GM21423 (cell line): ENCODE results near the gene GRB10.

Source experiments
- ATAC-seq: cut with Tn5 transposase; IDR thresholded peaks from one replicate; pipeline ENCODE4 v1.9.1; 2021; ENCODE audit warnings: mild to moderate bottlenecking, moderate library complexity; ENCODE audit not compliant: unreplicated experiment

GRB10 gene

DNA sequence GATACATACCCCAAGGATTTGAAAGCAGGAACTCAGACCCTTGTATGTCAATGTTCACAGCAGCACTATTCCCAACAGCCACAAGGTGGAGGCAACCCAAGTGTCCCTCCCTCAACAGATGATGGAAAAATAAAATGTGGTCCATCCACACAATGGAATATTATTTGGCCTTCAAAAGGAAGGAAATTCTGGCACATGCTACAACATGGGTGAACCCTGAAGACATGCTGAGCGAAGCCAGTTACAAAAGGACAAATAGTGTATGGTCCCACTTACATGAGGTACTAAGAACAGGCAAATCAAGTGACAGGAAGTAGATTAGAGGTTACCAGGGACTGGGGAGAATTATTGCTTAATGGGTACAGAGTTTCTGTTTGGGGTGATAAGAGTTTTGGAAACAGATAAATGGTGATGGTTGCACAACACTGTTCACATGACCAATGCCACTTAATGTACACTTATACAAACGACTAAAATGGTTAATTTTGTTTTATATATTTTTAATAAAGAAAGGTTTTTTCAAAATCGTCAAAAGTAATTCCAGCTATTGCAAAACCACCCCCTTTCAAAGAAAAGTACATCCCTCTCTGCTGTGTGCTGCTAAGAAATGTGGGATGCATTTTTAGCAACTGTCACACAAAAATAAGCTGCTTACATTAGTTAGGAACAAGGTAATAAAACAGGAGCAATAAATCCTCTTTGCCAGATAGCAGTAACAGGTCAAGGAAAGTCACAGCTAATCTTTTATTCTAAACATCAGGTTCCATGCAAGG lies 85.7 kb downstream of the GRB10 start:
- no peak for ATAC-seq

DNA sequence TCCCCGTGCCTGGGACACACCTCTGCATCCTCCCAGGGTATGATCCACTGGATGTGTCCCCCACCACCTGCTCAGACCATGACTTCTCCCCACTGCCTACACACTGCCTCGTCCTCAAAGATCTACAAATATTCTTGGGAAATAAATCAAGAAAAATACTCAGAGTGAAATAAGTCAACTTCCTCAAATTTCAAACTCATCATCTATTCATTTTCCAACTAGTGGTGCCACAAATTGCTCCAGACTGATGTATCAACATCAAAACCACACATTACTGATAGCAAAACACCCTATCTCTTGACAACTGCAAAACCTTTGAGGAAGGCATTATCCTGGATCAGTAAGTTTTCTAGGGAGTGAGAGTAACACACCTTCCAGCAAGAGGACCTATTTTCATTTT lies 87.7 kb downstream of the GRB10 start:
- ATAC-seq = no peak

DNA sequence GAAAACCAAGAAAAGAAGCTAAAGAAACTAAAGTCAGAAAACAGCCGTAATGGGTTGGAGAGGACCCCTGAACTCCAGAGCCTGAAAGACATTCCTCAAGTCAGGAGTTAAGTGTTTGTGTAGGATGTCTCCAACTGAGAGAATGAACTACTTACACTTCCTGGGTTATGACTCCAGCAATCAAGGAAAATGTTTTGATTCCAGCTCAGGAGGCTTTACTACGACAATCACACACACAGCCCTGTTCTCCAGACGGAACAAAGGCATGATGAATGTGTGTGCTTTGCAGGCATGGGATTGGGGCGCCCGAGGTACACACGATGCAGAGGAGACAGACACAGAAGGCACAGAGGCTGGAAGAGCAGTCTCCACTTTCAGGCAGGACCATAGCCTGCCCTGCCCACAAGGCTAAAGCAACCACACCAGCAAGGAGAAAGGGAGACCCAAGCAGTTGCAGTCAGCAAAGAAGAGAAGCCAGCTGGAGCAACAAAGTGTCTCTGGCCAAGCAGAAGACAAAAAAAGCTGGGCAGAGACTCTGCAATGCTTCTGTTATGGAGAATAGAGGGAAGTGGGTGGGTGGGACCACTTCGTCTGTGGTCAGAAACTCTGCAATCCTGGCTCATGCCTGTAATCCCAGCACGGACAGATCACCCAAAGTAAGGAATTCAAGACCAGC lies 89.1 kb downstream of the GRB10 start:
- no peak for ATAC-seq

DNA sequence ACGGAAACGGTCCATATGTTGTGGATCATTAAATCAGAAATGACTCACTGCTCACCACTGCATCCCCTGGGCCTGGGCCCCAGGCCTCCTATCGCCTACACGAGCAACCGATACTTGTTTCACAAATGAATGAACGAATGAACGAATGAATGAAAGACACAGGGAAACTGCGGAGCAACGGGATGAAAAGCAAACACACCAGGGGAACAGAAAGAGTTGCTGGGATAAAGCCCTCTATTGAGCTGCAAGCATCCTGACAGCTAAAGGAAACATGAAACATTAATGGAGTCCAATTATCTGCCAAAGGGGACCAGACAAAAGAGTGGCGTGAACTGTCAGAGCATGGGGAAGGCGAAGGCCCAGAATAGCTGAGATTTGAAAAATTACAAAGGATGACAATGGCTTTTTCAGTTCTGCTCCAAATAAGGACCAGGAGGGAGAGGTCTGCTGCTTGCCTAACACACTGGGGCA lies 92.1 kb downstream of the GRB10 start:
- no peak for ATAC-seq

DNA sequence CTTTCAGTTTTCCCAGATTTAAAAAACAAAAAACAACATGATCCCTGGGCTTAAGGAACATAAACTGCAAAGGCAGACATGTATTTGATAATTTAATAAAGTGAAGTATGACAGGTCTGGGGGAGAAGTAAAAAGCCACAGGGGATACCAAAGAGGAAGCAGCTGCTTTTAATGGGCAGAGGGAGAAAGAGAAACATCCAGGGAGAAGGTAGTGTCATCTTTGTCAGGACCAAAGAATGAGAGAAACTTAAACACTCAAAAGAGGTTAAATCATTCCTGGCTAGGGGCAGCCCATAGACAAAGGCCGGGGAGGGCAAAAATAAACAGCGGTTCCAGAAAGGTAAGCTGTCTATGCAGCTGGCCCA lies 94.5 kb downstream of the GRB10 start:
- ATAC-seq = no peak

DNA sequence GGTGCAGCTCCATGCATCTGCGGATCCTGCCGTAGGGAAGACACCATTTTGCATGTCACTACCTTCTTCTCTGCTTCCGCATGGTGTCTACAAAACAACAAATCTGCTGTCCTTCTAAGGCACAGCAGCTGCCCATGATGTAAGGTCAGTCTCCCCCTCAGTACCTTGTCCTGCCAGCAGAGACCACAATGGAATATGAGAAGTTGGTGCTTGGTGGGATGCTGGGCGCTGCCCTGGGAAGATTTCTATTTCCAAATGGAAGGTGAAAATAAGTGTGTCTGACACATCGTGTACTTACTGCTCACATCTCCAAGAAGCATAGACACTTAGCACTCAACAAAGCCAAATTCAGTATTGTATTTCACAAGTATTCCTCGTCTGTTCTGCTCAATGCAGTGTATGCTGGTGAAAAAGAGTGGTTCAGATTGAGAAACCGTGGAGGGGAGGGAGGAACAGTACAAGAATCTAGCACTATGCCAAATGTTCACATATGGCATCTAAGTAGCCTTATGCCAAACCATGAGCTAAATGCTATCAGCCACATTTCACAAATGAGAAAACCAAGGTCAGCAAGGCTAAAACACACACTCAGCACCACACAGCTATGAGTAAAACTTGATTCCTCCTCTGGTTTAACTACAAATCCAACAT lies 95.0 kb downstream of the GRB10 start:
- no peak for ATAC-seq

DNA sequence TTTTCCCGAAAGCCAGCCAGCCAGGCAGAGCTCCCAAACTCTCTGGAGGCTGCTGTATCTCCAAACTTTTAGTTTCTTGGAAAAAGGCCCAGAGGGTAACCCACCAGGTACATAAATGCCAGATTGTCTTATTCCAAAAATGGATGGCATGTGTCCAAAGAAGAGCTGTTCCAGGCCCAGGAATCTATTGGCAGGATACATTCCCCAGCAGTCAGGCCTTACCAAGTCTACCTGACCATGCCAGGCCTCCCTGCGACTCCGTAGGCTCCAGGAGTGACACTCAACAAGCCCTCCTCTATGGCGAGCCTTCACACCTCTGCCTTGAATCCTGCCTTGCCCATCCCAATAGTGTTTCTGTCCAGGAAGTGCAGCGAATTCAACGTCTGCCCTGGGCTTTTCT lies 95.6 kb downstream of the GRB10 start:
- no peak for ATAC-seq

DNA sequence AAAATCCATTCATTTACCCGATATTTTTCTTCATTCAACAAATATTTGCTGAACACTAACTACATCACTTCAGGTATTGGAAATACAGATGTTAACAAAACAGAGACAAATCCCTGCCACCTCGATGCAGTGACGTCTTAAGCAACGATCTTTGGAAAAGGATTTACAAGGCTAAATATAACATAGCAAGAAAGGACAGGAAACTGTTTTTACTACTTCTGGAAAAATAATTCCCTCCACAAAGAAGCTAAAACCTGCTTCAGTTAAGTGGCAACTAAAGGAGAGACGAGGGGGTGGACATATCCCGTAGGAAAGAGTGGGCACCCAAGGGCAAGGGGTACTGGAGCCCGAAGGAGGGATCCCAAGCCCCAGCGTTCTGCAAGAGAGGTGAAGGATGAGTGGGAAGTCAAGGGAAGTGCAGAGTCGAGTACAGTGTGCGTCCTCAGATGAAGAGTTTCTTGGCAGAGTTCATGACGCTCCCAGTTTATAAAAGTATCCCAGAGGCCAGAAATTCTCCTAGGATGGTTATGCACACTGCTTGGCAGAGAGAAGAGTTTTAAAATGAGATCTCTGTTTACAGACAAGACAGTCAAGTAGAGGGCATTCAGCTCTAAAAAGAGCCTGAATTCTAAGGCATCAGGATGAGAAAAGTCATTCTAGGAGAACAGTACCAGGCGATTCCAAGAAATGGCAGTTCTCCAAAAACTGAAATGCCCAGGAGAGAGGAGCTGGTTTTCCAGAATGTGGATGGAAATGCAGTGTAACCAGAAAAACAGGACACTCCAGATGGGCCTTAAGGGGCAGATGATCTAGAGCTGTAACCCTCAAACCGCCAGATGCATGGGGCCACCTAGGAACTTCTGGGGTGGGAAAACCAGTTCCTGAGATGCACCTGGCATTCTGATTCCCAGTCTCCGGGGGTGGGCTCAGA lies 97.3 kb downstream of the GRB10 start:
- no peak for ATAC-seq

DNA sequence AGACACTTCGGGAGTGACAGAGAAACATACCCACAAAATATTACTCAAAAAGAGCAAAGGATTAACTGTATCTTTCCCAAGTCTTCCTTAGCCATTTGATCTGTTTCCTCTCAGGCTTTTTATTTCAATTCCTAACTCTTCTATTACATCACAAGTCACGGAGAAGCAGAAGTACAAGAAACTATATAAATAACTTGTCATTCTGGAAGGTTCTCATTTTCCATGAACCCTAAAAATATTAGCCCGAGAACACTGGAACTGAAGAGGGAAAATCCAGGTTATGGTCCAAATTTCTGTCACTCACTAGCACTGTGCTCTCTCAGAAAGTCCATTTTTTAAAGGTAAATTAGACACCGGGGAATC lies 98.0 kb downstream of the GRB10 start:
- no peak for ATAC-seq

DNA sequence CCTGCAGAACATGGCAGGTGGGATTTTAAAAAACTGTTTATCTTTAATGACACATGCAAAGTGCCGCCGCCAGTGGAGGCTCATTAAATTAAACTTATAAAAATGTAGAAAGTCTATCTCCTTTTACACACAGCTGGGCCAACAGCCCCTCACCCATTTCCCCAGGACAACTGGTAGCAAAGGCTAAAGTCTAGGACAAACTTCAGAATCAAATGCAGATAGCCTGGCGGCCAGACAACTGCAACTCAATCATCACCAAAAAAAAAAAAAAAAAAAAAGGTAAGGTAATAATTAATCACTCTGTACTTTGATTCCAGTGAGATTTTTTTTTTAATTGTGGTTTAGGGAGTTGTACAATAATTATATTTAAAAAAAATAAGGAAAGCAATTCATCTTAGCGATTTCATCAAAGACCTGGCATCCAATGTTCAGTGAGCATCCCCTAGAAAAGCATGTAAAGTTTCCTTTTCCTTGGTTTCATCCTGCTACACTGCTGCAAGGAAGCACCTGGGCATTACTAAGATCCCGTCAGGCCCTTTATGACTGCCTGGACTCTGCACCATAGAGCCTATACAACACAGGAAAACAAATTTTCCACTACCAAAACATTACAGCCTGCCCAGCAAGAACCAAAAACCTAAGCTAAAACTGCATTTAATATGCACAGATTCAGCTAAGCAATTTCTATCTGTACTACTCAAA lies 98.5 kb downstream of the GRB10 start:
- no peak for ATAC-seq

DNA sequence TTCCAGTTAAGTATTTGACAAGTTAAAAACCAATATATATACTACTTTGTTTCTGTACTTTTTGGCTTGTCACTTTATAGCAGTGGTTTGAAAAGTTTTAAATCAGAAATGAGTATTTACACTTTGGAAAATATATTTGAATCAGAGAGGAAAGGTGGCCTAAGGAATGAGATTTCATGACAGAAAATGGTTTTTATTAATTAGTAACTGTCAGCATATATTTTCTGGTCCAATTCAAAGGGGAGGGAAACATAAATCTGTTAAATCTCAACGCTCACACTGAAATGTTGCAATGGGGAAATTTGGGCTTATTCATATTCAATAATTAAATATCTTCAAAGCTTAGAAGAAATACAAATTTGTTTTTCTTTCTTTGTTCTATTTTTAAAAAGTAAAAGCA lies 100.1 kb downstream of the GRB10 start:
- no peak for ATAC-seq

DNA sequence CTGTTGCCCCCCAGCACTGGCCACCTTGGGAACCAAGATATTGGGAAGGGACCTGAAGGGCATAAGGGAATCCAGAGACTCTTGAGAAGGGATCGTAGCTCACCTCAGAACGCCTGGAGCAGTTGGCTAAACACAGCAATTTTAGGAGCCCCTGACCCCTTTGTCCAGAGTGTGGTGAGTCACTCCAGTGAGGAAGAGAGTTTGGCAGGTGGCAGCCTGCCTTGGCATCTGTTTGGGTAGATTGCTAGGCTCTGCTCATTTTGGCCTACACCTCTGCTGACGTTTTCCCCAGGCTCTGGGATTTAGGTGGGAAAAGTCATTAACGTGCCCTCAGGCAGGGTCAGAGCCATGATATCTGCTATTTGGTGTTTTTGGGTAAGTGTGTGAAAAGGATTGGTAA lies 100.6 kb downstream of the GRB10 start:
- ATAC-seq = no peak

DNA sequence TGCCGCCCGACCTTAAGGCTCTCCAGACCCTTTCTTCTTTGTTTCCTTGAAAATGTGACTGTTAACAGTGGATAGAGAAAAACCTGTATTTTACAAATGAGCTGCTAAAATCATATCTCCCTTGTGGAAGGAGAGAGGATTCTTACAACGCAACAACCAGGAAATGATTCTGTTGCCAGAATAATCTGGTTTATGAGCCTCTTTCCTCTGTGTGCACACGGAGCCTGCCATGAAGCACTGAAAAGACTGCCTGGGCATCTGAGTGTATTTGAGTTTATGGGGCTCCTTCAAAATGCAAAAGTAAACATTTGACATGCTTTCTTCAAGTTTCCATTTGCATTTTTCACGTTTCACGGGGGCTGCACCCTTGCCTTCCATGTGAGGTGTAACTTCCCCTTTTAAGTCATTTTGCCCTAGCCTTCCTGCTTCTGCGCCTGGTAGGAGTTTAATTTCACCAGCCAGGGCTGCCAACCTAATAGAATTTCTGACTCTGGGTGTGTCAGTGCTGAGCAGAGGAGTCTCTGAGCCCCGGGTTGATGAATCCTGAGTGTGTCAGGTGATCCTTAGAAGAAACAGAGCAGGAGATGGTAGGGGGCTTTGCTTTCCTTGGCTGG lies 101.2 kb downstream of the GRB10 start:
- ATAC-seq = no peak

DNA sequence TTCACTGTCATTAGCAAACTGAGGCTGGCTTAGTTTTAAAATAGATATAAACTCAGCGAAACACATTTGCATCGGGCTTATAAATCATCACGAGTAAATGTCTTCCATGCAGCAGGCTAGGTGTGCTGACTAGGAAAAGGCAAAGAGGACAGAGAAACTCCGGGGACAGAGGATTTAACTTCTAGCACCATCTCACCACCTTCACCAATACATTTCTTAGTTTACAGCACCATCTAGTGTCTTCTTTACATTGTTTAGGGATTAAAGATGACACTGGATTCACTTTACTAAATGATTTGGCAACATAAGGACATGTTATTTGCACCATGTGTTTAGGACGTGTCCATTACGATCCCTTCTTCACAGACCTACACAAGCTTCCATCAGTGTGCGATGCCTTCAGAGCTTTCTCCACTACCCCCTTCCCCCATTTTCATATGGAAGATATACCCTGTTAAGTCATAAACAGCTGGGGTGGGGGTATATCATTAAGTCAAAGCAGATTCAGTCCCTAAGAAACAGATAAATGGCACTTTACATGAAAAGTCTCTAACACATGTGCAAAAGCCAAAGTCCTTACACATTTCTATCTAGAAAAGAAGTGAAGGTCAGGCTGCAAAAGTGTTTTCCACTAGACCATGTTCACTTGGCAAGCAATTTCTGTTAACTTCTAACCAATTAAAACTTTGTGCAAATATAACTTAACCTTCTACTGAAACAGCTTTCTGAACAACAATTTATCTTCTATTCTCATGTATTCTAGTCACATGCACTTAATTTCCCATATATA lies 103.3 kb downstream of the GRB10 start:
- ATAC-seq = peak; percentile 69

DNA sequence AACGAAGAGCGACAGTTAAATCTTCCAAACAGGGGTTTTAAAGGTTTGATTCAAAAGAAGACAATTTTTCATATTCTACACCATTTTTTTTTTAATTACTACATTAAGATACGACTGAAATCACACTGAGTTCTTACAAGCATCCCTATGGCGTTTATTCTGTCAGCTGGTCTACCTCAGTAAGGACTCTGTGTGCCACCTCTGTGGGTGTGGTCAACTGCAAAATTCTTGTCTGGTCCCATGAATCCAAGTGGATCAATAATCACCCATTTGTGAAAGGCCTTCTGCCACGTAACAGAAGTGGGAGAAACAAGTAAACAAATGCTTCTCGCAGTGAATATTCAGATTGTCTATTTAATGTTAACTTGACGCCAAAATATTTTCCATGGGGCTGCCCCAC lies 104.1 kb downstream of the GRB10 start:
- ATAC-seq = no peak

DNA sequence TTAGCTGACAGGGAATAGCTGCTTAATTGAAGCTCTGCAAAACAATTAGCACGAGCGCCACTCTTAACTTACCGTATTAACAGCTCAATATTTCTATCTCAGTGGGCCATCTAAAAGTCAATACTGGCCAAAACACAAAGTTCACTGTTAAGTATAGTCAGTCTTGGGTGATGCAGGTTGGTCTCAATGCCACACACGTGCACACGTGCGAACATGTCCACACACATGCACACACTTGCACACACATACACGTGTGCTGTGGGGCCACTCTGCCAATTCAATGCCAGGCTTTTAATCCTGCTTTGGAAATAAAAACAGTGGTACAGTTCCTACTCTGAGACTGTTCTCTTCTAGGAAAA lies 105.1 kb downstream of the GRB10 start:
- no peak for ATAC-seq

DNA sequence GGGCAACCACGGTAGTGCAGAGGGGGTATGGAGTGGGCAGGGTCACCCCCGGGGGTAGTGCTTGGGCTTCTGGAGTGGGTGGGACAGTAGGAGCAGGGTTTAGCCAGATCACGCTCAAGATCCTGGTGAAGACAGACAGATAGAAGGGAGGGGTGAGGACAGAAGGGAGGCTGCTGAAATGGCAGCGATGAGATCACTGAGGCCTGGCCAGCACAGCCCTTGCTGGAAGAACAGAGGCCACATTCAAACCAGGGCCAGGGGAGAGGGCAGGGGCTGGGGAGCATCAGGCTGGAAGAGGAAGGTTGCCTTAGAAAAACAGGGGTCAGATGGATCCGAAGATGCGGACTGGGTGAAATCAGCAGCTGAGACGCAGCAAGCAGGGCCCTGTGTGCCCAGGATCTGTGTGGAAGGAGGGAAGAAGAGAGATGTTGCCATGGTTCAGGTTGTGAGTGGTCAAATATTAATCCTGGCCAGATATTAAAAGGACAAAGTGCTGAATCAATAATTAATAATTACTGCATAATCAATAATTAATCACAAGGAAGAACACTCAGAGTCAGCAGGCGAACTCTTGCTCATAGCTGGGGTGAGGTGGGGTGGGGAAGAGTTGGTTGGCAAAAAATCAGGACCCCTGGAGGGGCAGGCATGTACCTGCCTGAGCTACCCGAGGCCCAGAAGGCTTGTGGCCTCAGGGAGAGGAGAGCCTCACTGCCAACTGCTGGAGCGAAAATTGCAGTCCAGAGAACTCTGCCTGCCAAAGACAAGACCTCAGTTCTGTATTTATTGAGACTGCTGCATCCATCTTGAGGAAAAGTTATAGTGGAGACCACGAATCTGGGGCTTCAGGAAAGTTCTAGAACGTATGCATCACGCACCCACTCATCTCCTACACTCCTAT lies 105.7 kb downstream of the GRB10 start:
- no peak for ATAC-seq

DNA sequence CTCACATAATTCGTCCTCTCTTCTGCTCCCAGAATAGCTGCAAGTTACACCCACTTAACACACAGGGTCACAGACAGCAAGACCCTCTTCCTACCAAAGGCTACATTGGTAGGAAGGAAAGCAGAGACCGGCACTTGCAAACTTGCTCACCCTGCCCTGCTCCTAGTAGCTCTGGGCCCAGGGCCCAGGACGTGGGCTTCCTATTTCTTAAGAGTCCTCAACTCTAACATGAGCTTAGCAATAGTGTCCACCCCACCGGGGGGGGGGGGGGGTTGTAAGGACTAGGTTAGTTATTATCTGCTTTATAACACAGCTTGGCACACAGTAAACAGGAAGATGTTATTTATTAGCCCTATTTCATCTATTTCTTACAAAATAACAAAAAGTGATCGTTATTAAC lies 106.6 kb downstream of the GRB10 start:
- ATAC-seq = no peak
